SHP77 treated with DMSO at 0.1 percent for 48 hours (cell line): ENCODE results near the gene HDAC10.
A peak's percentile ranks its signal among the peaks of the same experiment; 100 is the strongest.

Source experiments
- DNase-seq: peaks from one replicate; lab custom pipeline; 2025; lab: John Stamatoyannopoulos, UW

Gene HDAC10

GRCh38 chr22:50232481-50233151 lies 18.4 kb downstream of the HDAC10 start:
- DNase-seq = no peak

GRCh38 chr22:50229370-50229769 lies 21.7 kb downstream of the HDAC10 start:
- DNase-seq = no peak

GRCh38 chr22:50228366-50228765 lies 22.7 kb downstream of the HDAC10 start:
- no peak for DNase-seq

- no peak for DNase-seq
These were observed 23.4 kb downstream of the HDAC10 start for GRCh38 chr22:50227579-50228215.

- no peak for DNase-seq
These were observed 24.2 kb downstream of the HDAC10 start for GRCh38 chr22:50226875-50227165.

GRCh38 chr22:50226063-50226874 lies 24.8 kb downstream of the HDAC10 start:
- no peak for DNase-seq

GRCh38 chr22:50225200-50225969 lies 25.7 kb downstream of the HDAC10 start:
- no peak for DNase-seq

GRCh38 chr22:50224071-50224470 lies 27.0 kb downstream of the HDAC10 start:
- no peak for DNase-seq

GRCh38 chr22:50222508-50222907 lies 28.6 kb downstream of the HDAC10 start:
- DNase-seq = no peak

GRCh38 chr22:50221410-50222300 lies 29.4 kb downstream of the HDAC10 start:
- DNase-seq = no peak

GRCh38 chr22:50220603-50221409 lies 30.3 kb downstream of the HDAC10 start:
- DNase-seq = no peak

- DNase-seq = no peak
These were observed 31.1 kb downstream of the HDAC10 start for GRCh38 chr22:50219800-50220602.

GRCh38 chr22:50218996-50219727 lies 31.9 kb downstream of the HDAC10 start:
- peak; percentile 26 for DNase-seq

- DNase-seq = no peak
These were observed 32.7 kb downstream of the HDAC10 start for GRCh38 chr22:50218153-50218995.

GRCh38 chr22:50217543-50218152 lies 33.4 kb downstream of the HDAC10 start:
- DNase-seq = no peak

GRCh38 chr22:50216684-50217520 lies 34.2 kb downstream of the HDAC10 start:
- DNase-seq = no peak
